ENCODE results near the gene MTA2.
A peak's percentile ranks its signal among the peaks of the same experiment; 100 is the strongest.

The MTA2 gene

GRCh38 chr11:62612366-62613290, 11.0 kb upstream of the MTA2 start, which contains the start of the genes EML3 and ROM1:
TSS of gene EML3 (minus strand) at chr11:62612775. CDS start at chr11:62612457, 318 bp downstream.
TSS of gene ROM1 (plus strand) at chr11:62613257. CDS start at chr11:62613282, 25 bp downstream.
- DNase-seq (ENCODE audit: low read depth in 2 of 2): peak; percentile 71 to 85

- DNase-seq (ENCODE audit: low read depth in 2 of 2): peak in 1 of 2 experiments; percentile 47
Measured at GRCh38 chr11:62611705-62612365, 10.2 kb upstream of the MTA2 start.

GRCh38 chr11:62610814-62611704, 9.4 kb upstream of the MTA2 start:
- no peak for DNase-seq (ENCODE audit: low read depth in 2 of 2)

- DNase-seq (ENCODE audit: low read depth in 2 of 2): no peak
Measured at GRCh38 chr11:62610403-62610802, 8.7 kb upstream of the MTA2 start.

- no peak for DNase-seq (ENCODE audit: low read depth in 2 of 2)
Measured at GRCh38 chr11:62608776-62609175, 7.1 kb upstream of the MTA2 start.

- DNase-seq (ENCODE audit: low read depth in 2 of 2): no peak
Measured at GRCh38 chr11:62607714-62608113, 6.0 kb upstream of the MTA2 start.

- no peak for DNase-seq (ENCODE audit: low read depth in 2 of 2)
Measured at GRCh38 chr11:62605902-62606301, 4.2 kb upstream of the MTA2 start.

GRCh38 chr11:62605467-62605866, 3.8 kb upstream of the MTA2 start:
- DNase-seq (ENCODE audit: low read depth in 2 of 2): no peak

GRCh38 chr11:62604460-62605120, 2.9 kb upstream of the MTA2 start:
- no peak for DNase-seq (ENCODE audit: low read depth in 2 of 2)

- DNase-seq (ENCODE audit: low read depth in 2 of 2): no peak
Measured at GRCh38 chr11:62603776-62604299, 2.2 kb upstream of the MTA2 start.

- DNase-seq (ENCODE audit: low read depth in 2 of 2): no peak
Measured at GRCh38 chr11:62603072-62603408, 1.4 kb upstream of the MTA2 start.

- no peak for DNase-seq (ENCODE audit: low read depth in 2 of 2)
Measured at GRCh38 chr11:62602141-62603071, 741 bp upstream of the MTA2 start.

GRCh38 chr11:62601122-62601371, 618 bp downstream of the MTA2 start:
- peak in 1 of 2 experiments; percentile 50 for DNase-seq (ENCODE audit: low read depth in 2 of 2)

GRCh38 chr11:62600367-62601121, 1.1 kb downstream of the MTA2 start:
- DNase-seq (ENCODE audit: low read depth in 2 of 2): no peak

GRCh38 chr11:62599901-62600300, 1.8 kb downstream of the MTA2 start:
- DNase-seq (ENCODE audit: low read depth in 2 of 2): no peak

GRCh38 chr11:62599069-62599696, 2.5 kb downstream of the MTA2 start:
- peak; percentile 89 to 94 for DNase-seq (ENCODE audit: low read depth in 2 of 2)

GRCh38 chr11:62595124-62595523, 6.5 kb downstream of the MTA2 start:
- DNase-seq (ENCODE audit: low read depth in 2 of 2): no peak

- DNase-seq (ENCODE audit: low read depth in 2 of 2): peak in 1 of 2 experiments; percentile 74
Measured at GRCh38 chr11:62593434-62594044, 8.1 kb downstream of the MTA2 start.

GRCh38 chr11:62592989-62593421, 8.7 kb downstream of the MTA2 start:
- DNase-seq (ENCODE audit: low read depth in 2 of 2): no peak
